Measurements from ENCODE around the gene TOM1L1.

- TF ChIP-seq, protein P1, sequence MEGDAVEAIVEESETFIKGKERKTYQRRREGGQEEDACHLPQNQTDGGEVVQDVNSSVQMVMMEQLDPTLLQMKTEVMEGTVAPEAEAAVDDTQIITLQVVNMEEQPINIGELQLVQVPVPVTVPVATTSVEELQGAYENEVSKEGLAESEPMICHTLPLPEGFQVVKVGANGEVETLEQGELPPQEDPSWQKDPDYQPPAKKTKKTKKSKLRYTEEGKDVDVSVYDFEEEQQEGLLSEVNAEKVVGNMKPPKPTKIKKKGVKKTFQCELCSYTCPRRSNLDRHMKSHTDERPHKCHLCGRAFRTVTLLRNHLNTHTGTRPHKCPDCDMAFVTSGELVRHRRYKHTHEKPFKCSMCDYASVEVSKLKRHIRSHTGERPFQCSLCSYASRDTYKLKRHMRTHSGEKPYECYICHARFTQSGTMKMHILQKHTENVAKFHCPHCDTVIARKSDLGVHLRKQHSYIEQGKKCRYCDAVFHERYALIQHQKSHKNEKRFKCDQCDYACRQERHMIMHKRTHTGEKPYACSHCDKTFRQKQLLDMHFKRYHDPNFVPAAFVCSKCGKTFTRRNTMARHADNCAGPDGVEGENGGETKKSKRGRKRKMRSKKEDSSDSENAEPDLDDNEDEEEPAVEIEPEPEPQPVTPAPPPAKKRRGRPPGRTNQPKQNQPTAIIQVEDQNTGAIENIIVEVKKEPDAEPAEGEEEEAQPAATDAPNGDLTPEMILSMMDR (IDR thresholded peaks at IDR 0.05) = no peak
- TF ChIP-seq POLR2A (IDR thresholded peaks at IDR 0.05) = no peak
These were observed 82.6 kb downstream of the TOM1L1 start for GRCh38 chr17:54983260-54983659.
